Natural killer cell (primary cell): Measurements from ENCODE around the gene FAM43A. TPM values are rescaled to one million over a fixed set of nuclear protein-coding genes. Genes with fewer than 3 reads are reported as not detected.
A peak's percentile ranks its signal among the peaks of the same experiment; 100 is the strongest.

Experiments
- ATAC-seq, 3 donors: fragments of 150-1000 bp in 2 of 3; fragments of 200-7000 bp in 1 of 3; cut with Tn5 transposase; 1 replicate in 1 of 3; 2 replicates in 2 of 3; pipeline ENCODE4 v1.10.0; 2021; ENCODE audit warnings: mild to moderate bottlenecking in 2 of 3, moderate library complexity in 2 of 3
- DNase-seq, 2 donors: peaks; one replicate each; pipeline versions ENCODE4 v3.0.0 to v3.0.0-alpha.2; 2013 to 2021; ENCODE audit warnings: mixed read lengths in 1 of 2
- H3K27ac ChIP-seq: one replicate; pipeline ENCODE4 v1.5.1; 2013; ENCODE audit warnings: mild to moderate bottlenecking, low read length
- H3K27me3 ChIP-seq: one replicate; pipeline ENCODE4 v1.6.1; 2013; ENCODE audit warnings: low read length; ENCODE audit not compliant: control insufficient read depth, insufficient read depth
- H3K36me3 ChIP-seq: one replicate; pipeline ENCODE4 v1.6.1; 2013; ENCODE audit warnings: low read length; ENCODE audit not compliant: control insufficient read depth, insufficient read depth
- H3K4me1 ChIP-seq: one replicate; pipeline ENCODE4 v1.6.1; 2013; ENCODE audit warnings: low read length; ENCODE audit not compliant: control insufficient read depth, insufficient read depth
- H3K4me3 ChIP-seq: one replicate; pipeline ENCODE4 v1.5.1; 2013; ENCODE audit warnings: low read length
- H3K9me3 ChIP-seq: one replicate; pipeline ENCODE4 v1.6.1; 2013; ENCODE audit warnings: low read length; ENCODE audit not compliant: control insufficient read depth, insufficient read depth
- H3K27ac Mint-ChIP-seq, 2 donors: one replicate each; pipeline ENCODE4 v1.8.0; 2022; ENCODE audit warnings: mild to moderate bottlenecking in 2 of 2, mixed read lengths in 2 of 2, moderate library complexity in 1 of 2
- H3K27me3 Mint-ChIP-seq, 2 donors: one replicate each; pipeline ENCODE4 v1.8.0; 2022; ENCODE audit warnings: low read depth in 2 of 2, mixed read lengths in 2 of 2
- H3K36me3 Mint-ChIP-seq: one replicate; pipeline ENCODE4 v1.8.0; 2022; ENCODE audit warnings: mixed read lengths
- H3K4me1 Mint-ChIP-seq, 2 donors: one replicate each; pipeline ENCODE4 v1.8.0; 2022; ENCODE audit warnings: mixed read lengths in 2 of 2
- H3K4me3 Mint-ChIP-seq: one replicate; pipeline ENCODE4 v1.8.0; 2022; ENCODE audit warnings: mild to moderate bottlenecking, moderate library complexity, mixed read lengths
- H3K9me3 Mint-ChIP-seq, 2 donors: one replicate each; pipeline ENCODE4 v1.8.0; 2022; ENCODE audit warnings: mixed read lengths in 2 of 2
- CTCF ChIP-seq: fragments of 200-600 bp; IDR thresholded peaks from one replicate; pipeline ENCODE4 v1.8.0; 2022; ENCODE audit warnings: antibody characterized with exemption
- WGBS: methylation state at CpG from one replicate; pipeline ENCODE4 v1.1.7; 2013; ENCODE audit warnings: missing lambda C conversion rate; ENCODE audit not compliant: insufficient coverage; 5-methylcytosine and 5-hydroxymethylcytosine counted together
- intact Hi-C: fragments of 100-400 bp; cut with micrococcal nuclease; formaldehyde crosslinking; loops from one replicate; pipeline ENCODE4 v1.14.2; 2022
- total RNA-seq, 4 donors: library from RNA; stranded (reverse); fragments of 120-200 nt in 1 of 4; gene quantifications; one replicate each; pipeline versions ENCODE4 v1.2.3 to v1.2.4, GENCODE V29; 2013 to 2022

Gene FAM43A
- total RNA-seq, 3 donors from 2014 or later (not counting 1 experiment from before 2014, with no cell fraction given), result 13.2 to 35.2 (median 21.6) TPM

GRCh38 chr3:194736896-194737600, 51.4 kb downstream of the FAM43A start:
- Histone ChIP-seq H3K4me3 (no peak overlapping the region), H3K9me3 (no peaks in the 10 kb centered on the region), H3K36me3 (no peaks in the 10 kb centered on the region), H3K27ac (peak overlapping the region; percentile 46), H3K27me3 (no peaks in the 10 kb centered on the region), H3K4me1 (peaks cover 14% of the 10 kb centered on the region)
- peak; percentile 18 to 82 (median 44) for ATAC-seq
- DNase-seq, result peak in 1 of 2 donors; percentile 16
- Mint-ChIP-seq H3K27me3 (peaks cover 6% of the 10 kb centered on the region in 2 donors), H3K4me3 (no peak overlapping the region), H3K9me3 (peaks cover 2% of the 10 kb centered on the region in 2 donors), H3K27ac (no peak overlapping the region), H3K4me1 (no peaks in the 10 kb centered on the region), H3K36me3 (no peaks in the 10 kb centered on the region)
- no peak for TF ChIP-seq CTCF
- intact Hi-C loops, result no loop called here
- WGBS, result 25% methylated on average over 7 of the region's 7 CpGs

Other genes with a start within 250 kb of the FAM43A start
- gene ATP13A3, start 198.9 kb upstream of the FAM43A start, total RNA-seq, result 10 to 100 TPM; 62.9 to 79.2 (median 64.2) TPM
- 1 to 10 TPM; 2.1 to 3.0 (median 2.8) TPM for gene TMEM44, start 52.5 kb upstream of the FAM43A start, total RNA-seq
- gene LSG1, start 13.7 kb upstream of the FAM43A start, total RNA-seq, result 10 to 100 TPM; 56.4 to 67.6 (median 64.9) TPM